GM12891 (cell line): ENCODE measurements around the gene STAC.
"Not testable (repeated sequence)": the region's sequence is repeated elsewhere in the genome, so short reads cannot be mapped to it uniquely, and the experiment has no call there.

Source experiments
- DNase-seq: peaks from one replicate; pipeline ENCODE4 v3.0.0; 2011; ENCODE audit warnings: low spot score; ENCODE audit not compliant: insufficient read length
- FAIRE-seq: peaks from 2 replicates; lab custom pipeline; 2011; peaks lifted over from hg19 to GRCh38; lab: Jason Lieb, UNC
- PAX5 ChIP-seq: IDR thresholded peaks from 2 replicates; pipeline ENCODE4 v1.6.1; 2011; ENCODE audit warnings: low read length, moderate library complexity, mild to moderate bottlenecking; ENCODE audit not compliant: insufficient read depth, severe bottlenecking
- POLR2A ChIP-seq: IDR thresholded peaks from 2 replicates; pipeline ENCODE4 v1.6.1; 2011; ENCODE audit warnings: low read depth, low read length, control low read depth
- POLR2AphosphoS5 ChIP-seq: IDR thresholded peaks from 2 replicates; pipeline ENCODE4 v1.6.1; 2011; ENCODE audit warnings: low read depth, low read length, control low read depth
- POU2F2 ChIP-seq: IDR thresholded peaks from 2 replicates; pipeline ENCODE4 v1.6.1; 2011; ENCODE audit warnings: low read depth, mild to moderate bottlenecking, control low read depth, low read length, moderate library complexity
- SPI1 ChIP-seq: IDR thresholded peaks from 2 replicates; pipeline ENCODE4 v1.6.1; 2011; ENCODE audit warnings: low read depth, low read length, control low read depth
- TAF1 ChIP-seq: IDR thresholded peaks from 2 replicates; pipeline ENCODE4 v1.6.1; 2011; ENCODE audit warnings: low read depth, low read length, control low read depth

STAC gene

DNA sequence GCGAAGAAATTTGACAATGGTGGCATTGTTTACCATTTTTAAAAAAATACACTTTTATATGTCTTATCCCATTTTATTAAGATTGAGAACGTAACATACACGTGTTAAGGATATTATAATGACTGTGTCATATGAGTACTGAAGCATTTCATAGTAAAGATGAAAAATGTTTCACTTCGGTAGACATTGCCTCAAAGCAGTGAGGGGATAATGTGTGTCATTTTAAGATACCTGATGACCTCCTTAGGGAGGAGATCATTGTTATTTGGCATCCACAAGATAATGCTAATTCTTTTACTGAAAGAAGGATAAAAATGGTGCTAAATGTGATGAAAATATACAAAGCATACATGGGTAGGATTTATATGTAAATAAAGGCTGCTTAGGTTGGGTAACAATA, 107.3 kb downstream of the STAC start:
- no peak for DNase-seq
- no peak for FAIRE-seq
- TF ChIP-seq TAF1: no peak
- TF ChIP-seq POLR2AphosphoS5: no peak
- no peak for TF ChIP-seq PAX5
- TF ChIP-seq POLR2A: no peak
- no peak for TF ChIP-seq POU2F2
- TF ChIP-seq SPI1: no peak

DNA sequence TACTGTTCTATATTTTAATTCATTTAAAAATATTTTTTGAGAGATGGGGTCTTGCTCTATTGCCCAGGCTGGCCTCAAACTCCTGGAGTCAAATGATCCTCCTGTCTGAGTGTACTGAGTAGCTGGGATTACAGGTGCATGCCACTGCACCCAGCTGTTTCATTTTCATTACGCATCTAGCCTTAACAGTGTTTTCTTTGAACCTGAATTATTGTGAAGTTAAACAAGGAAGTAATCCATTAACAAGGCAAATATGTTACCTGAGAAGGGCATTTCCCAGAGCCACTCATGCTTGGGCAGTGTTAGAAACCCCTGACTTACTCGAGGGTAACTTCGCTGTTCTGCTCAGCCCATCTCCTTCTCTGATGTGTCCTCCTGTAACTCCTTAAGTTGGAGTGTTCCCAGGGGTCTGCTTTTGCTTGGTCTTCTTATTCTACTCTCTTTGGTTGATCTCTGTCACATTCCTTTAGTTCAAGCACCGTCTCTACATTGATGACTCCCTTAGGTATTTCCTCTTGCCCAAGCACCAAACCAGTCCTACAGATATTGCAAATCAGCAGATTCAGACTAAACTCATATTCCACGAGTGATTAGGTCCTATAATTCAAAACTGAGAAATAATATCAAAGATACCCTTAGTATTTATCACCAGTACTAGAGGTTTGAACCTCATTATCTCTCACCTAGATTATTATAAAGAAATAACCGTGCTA, 107.9 kb downstream of the STAC start:
- DNase-seq (no peak), FAIRE-seq (no peak)
- TF ChIP-seq TAF1 (no peak), PAX5 (no peak), POLR2A (no peak), SPI1 (no peak), POLR2AphosphoS5 (no peak), POU2F2 (no peak)

DNA sequence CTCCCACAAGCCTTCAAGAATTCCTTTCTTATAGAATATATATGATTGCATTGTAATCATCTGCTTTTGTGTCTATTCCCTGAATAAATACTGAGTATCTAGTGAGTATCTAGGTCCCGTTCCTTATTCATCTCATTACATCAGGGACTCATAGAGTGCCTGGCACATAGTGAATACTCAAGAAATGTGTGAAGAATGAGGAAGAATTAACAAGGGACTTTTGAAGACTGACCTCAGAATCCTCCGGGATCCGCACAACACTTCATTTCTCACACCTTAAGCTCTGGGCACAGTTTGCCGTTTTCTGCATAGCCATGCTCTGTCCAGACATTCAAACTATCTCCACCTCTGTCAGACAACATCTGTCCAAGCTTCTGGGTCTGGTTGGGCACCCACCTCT, 108.8 kb downstream of the STAC start:
- FAIRE-seq (no peak), DNase-seq (no peak)
- TF ChIP-seq POLR2A (no peak), TAF1 (no peak), SPI1 (no peak), POU2F2 (no peak), POLR2AphosphoS5 (no peak), PAX5 (no peak)

DNA sequence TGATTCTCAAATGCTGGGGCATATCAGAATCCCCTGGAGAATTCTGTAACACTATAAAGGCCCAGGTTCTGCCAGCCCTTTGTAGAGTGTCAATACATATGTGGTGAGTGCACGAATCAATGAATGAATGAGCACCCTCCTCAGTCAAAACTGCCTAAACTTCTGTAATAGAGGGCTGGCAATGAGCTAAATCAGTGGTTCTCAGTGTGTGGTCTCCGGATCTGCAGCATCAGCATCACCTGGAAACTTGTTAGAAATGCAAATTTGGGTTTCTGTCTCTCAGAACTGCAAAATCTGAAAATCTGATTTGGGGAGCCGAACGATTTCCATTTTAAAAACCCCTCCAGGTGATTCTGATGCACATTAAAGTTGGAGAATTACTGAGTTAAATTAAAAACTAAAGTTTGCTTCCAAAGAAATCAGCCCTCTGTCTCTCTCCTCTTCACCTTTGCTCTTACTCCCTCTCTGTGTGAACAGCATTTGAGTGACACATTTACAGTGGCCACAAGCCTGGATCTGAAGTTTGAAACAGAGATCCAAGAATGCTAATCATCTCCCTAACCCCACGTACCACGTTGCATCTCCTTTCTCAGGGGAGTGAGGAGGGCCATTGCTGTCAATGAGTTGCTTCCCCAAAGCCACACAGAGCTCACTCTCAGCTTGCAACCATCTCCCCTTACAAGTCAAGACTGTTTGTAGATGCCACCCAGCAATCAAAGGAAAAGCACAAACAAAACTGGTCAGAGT, 109.5 kb downstream of the STAC start:
- FAIRE-seq (no peak), DNase-seq (no peak)
- TF ChIP-seq TAF1 (no peak), POLR2AphosphoS5 (no peak), SPI1 (no peak), POU2F2 (no peak), PAX5 (no peak)

DNA sequence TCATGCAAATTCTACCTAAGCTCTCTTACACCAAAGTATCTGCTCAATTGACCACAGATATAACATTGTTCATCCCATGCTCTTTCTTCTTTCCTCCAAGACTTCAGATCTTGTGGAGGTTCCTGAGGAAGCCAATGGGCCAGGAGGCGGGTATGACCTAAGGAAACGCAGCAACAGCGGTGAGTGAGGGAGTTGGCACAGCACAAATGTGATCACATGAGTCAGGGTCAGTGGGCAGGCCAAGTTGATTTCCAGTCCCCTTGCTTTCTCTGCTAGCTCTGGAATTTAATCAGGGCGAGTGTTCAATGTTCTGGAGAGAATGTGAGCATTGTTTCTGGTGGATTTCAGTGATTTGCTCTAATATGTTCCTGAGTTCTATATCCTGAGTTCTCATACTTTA, 112.7 kb downstream of the STAC start:
- TF ChIP-seq SPI1 (no peak), TAF1 (no peak), PAX5 (no peak), POU2F2 (no peak), POLR2AphosphoS5 (no peak), POLR2A (no peak)
- FAIRE-seq (no peak), DNase-seq (no peak)

DNA sequence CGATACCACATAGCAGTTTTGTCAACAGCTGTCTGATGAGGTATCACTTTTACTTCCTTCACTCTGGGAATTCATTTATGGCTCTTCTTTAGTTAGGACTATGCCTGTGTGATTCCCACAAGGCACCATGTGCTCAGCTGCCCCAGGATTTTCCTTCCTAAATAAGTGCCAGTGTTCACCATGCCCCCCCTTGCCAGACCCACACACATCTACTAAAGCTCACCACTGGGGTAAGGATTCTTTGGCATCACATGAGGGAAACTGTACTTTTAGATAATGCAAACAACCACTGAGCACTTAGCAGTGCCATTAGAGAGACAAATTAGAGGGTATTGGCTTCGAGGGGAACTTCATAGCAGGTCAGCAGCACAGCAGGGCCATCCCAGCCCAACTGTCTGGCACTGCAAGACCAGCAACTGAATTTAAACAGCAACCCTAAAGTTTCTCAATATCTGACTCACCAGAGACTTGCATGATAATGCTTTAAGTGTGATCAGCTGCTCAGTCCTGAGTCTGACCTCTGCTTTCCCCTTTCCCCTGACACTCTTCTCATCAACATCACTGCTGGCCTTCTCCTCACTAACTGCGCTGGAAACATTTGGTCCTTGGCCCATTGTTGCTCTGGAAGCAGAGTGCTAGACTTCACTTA, 114.3 kb downstream of the STAC start:
- TF ChIP-seq SPI1: no peak
- no peak for TF ChIP-seq POLR2A
- TF ChIP-seq PAX5: no peak
- TF ChIP-seq POLR2AphosphoS5: no peak
- no peak for TF ChIP-seq POU2F2
- TF ChIP-seq TAF1: no peak
- FAIRE-seq (no peak), DNase-seq (no peak)

DNA sequence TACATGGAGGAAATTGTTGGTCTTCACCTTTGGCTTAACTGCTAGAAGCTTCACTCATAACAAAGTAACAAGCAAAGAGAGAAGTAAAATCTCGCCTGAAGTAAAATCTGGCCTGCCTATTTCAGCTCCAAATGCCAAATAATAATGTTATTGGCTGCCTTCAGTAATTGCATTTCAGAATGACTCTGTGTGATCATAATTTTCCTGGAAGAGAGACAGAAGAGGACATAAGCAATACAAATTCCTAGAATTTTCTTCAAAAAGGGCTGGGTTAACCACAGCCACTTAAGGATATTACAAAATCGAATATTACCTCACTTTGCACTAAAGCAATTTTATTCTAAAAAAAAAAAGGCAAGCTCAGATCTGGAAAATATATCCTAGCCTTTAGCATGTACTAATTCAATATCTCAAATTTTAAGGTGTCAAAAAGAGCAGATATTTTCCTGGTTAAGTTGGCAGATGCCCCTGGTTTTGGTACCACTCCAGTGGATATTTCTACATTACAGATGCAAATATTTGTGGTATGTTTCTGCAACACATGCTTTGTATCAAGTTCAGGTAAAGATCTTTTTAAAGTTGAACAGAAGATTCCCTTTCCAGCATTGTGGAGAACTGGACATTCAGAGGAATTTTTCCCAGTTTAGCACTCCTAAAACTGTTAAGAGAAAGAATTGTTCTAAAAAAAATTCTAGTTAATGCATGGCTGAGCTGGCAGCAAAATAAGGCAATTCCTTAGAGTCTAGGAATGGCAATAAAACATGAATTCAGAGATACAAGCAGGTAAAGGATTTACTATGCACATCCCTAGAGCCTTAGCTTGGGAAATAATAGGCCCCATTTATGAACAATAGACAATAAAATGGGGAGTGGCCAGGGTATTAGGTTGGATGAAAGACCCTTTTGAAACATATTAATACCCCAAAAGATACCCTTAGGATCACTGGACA, 116.7 kb downstream of the STAC start:
- no peak for TF ChIP-seq TAF1
- TF ChIP-seq POLR2AphosphoS5: no peak
- TF ChIP-seq POU2F2: no peak
- no peak for TF ChIP-seq SPI1
- TF ChIP-seq PAX5: no peak
- TF ChIP-seq POLR2A: no peak
- FAIRE-seq: no peak
- DNase-seq: no peak

DNA sequence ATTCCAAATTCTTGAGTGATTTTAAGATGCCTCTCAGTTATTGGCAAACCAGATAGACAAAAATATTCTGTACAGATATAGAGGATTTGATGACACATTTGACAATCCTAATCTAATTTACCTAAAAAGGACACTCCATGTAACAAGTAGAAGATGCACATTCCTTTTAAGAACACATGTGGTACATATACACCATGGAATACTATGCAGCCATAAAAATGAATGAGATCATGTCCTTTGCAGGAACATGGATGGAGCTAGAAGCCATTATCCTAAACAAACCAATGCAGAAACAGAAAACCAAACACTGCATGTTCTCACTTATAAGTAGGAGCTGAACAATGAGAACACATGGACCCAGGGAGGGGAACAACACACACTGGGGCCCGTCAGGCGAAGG, 119.7 kb downstream of the STAC start:
- FAIRE-seq, DNase-seq: not testable (repeated sequence)

DNA sequence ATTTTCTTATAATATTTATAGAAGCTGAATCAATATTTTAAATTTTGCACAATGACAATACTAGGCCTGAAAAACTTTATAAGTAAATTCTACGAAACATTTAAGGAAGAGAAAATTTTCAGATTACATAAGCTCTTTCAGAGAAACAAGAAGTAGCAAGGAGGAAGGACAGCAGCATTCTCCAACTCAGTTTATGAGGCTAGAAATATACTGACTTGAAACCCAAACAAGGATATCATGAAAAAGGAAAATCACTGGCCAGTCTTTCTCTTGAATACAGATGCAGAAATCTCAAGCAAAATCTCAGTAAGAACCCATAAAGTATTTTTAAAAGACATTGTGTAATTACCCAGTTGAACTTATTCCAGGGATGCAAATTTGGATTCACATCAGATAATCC, 121.3 kb downstream of the STAC start:
- DNase-seq: no peak
- no peak for FAIRE-seq
- no peak for TF ChIP-seq POLR2A
